IPS DF 6.9 (cell line): ENCODE results near the gene MBIP.

Source experiments
- DNase-seq: peaks from one replicate; pipeline ENCODE4 v3.0.0-alpha.2; 2013; ENCODE audit warnings: low read depth, low spot score
- H3K27ac ChIP-seq: one replicate; pipeline ENCODE4 v1.5.1; 2013; ENCODE audit warnings: low read length, control low read depth
- H3K27me3 ChIP-seq: 2 replicates; pipeline ENCODE4 v1.6.1; 2013; ENCODE audit warnings: mild to moderate bottlenecking, low read length; ENCODE audit not compliant: control insufficient read depth, insufficient read depth
- H3K36me3 ChIP-seq: 2 replicates; pipeline ENCODE4 v1.6.1; 2013; ENCODE audit warnings: low read length; ENCODE audit not compliant: control insufficient read depth, insufficient read depth
- H3K4me1 ChIP-seq: 2 replicates; pipeline ENCODE4 v1.6.1; 2013; ENCODE audit warnings: low read length; ENCODE audit not compliant: control insufficient read depth, insufficient read depth
- H3K4me3 ChIP-seq: 2 replicates; pipeline ENCODE4 v1.5.1; 2013; ENCODE audit warnings: mild to moderate bottlenecking, low read length
- H3K9me3 ChIP-seq: 2 replicates; pipeline ENCODE4 v1.6.1; 2013; ENCODE audit warnings: low read length, inconsistent platforms; ENCODE audit not compliant: control insufficient read depth, insufficient read depth
- WGBS: extraction: QIAGEN DNeasy Blood & Tissue Kit; methylation state at CpG from one replicate; pipeline ENCODE4 v1.1.7; 2013; ENCODE audit warnings: mixed read lengths, missing lambda C conversion rate; ENCODE audit not compliant: insufficient read length, insufficient coverage; 5-methylcytosine and 5-hydroxymethylcytosine counted together

The MBIP gene

GRCh38 chr14:36268121-36268520, 52.3 kb downstream of the MBIP start:
- DNase-seq: no peak
- peaks cover 13% of the 10 kb centered on the region; the same call in 1 of the 2 replicates for H3K4me1 ChIP-seq
- H3K27ac ChIP-seq: no peak overlapping the region

GRCh38 chr14:36264595-36264994, 55.8 kb downstream of the MBIP start:
- no CpG with 5 or more reads among the region's 2 CpGs for WGBS
- no peak for DNase-seq
- Histone ChIP-seq H3K9me3 (no peaks in the 10 kb centered on the region), H3K4me1 (peaks cover 3% of the 10 kb centered on the region; the same call in 1 of the 2 replicates), H3K27me3 (no peaks in the 10 kb centered on the region; the same call in 1 of the 2 replicates), H3K27ac (no peak overlapping the region), H3K4me3 (no peak overlapping the region), H3K36me3 (no peaks in the 10 kb centered on the region)

More at GRCh38 chr14:36268121-36268520, 52.3 kb downstream of the MBIP start:
- H3K27me3 ChIP-seq: peaks cover 6% of the 10 kb centered on the region
- no peak overlapping the region for H3K4me3 ChIP-seq
- no CpG with 5 or more reads among the region's 3 CpGs for WGBS
- no peaks in the 10 kb centered on the region for H3K9me3 ChIP-seq
- no peaks in the 10 kb centered on the region for H3K36me3 ChIP-seq

- Histone ChIP-seq H3K36me3 (no peaks in the 10 kb centered on the region), H3K27me3 (no peaks in the 10 kb centered on the region; the same call in 1 of the 2 replicates), H3K4me1 (peaks cover 3% of the 10 kb centered on the region; the same call in 1 of the 2 replicates), H3K9me3 (no peaks in the 10 kb centered on the region), H3K4me3 (no peak overlapping the region), H3K27ac (no peak overlapping the region)
- DNase-seq: no peak
Measured at GRCh38 chr14:36264107-36264506, 56.3 kb downstream of the MBIP start.

GRCh38 chr14:36260970-36261640, 59.3 kb downstream of the MBIP start:
- no peaks in the 10 kb centered on the region for H3K9me3 ChIP-seq
- DNase-seq: no peak
- no peaks in the 10 kb centered on the region for H3K27me3 ChIP-seq
- no CpG with 5 or more reads among the region's 2 CpGs for WGBS
- H3K27ac ChIP-seq: no peak overlapping the region
- H3K4me1 ChIP-seq: no peaks in the 10 kb centered on the region
- H3K4me3 ChIP-seq: no peak overlapping the region
- no peaks in the 10 kb centered on the region for H3K36me3 ChIP-seq

GRCh38 chr14:36258241-36258640, 62.2 kb downstream of the MBIP start:
- H3K27ac ChIP-seq: no peak overlapping the region

GRCh38 chr14:36256126-36256801, 64.2 kb downstream of the MBIP start:
- no peak for DNase-seq
- Histone ChIP-seq H3K36me3 (no peaks in the 10 kb centered on the region), H3K27me3 (no peaks in the 10 kb centered on the region), H3K4me3 (no peak overlapping the region), H3K9me3 (no peaks in the 10 kb centered on the region), H3K27ac (no peak overlapping the region), H3K4me1 (no peaks in the 10 kb centered on the region)
- no CpG with 5 or more reads among the region's 7 CpGs for WGBS

More at GRCh38 chr14:36258241-36258640, 62.2 kb downstream of the MBIP start:
- H3K27me3 ChIP-seq: no peaks in the 10 kb centered on the region
- no peaks in the 10 kb centered on the region for H3K36me3 ChIP-seq
- no CpG with 5 or more reads among the region's 3 CpGs for WGBS
- H3K9me3 ChIP-seq: no peaks in the 10 kb centered on the region
- no peaks in the 10 kb centered on the region for H3K4me1 ChIP-seq
- no peak for DNase-seq
- H3K4me3 ChIP-seq: no peak overlapping the region

GRCh38 chr14:36254020-36254624, 66.3 kb downstream of the MBIP start:
- H3K4me1 ChIP-seq: no peaks in the 10 kb centered on the region
- no peaks in the 10 kb centered on the region for H3K36me3 ChIP-seq
- no peaks in the 10 kb centered on the region for H3K9me3 ChIP-seq
- WGBS: no CpG with 5 or more reads among the region's 8 CpGs
- no peak overlapping the region for H3K27ac ChIP-seq
- H3K4me3 ChIP-seq: no peak overlapping the region
- DNase-seq: no peak
- no peaks in the 10 kb centered on the region for H3K27me3 ChIP-seq
